NB4 (cell line): ENCODE data around the gene PABPN1L.

ENCODE experiments used
- CTCF ChIP-seq: IDR thresholded peaks from one replicate; pipeline ENCODE4 v1.5.1; 2012; ENCODE audit warnings: low read depth, low read length
- MYC ChIP-seq: IDR thresholded peaks from 2 replicates; pipeline ENCODE4 v1.6.1; 2011; ENCODE audit warnings: low read depth, low read length
- POLR2A ChIP-seq: IDR thresholded peaks from 2 replicates; pipeline ENCODE4 v1.6.1; 2011; ENCODE audit warnings: mild to moderate bottlenecking; ENCODE audit not compliant: insufficient read length; ENCODE audit errors: extremely low read depth
- TF ChIP-seq, protein P1 (sequence below): IDR thresholded peaks from 2 replicates; pipeline ENCODE4 v1.6.1; 2011; ENCODE audit warnings: low read depth, low read length

DNA sequence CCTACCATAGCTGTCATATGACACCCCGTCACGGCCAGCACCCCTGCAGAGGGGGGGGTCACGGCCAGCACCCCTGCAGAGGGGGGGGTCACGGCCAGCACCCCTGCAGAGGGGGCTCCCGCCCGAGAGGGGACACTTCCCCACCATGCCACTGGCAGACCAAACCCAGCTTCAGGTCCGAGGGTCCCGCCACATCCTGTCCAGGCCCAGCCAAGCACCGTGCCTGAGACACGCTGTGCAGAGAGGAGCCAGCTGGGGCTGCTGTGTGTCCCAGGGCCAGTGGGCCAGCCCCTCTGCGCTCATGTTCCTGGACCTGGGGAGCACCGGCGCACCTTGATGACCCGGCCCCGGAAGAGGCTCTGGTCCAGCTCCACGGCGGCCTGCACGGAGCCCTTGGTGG is 1.9 kb downstream of the PABPN1L start:
- TF ChIP-seq POLR2A (no peak), CTCF (no peak), MYC (no peak)
- TF ChIP-seq, protein P1, sequence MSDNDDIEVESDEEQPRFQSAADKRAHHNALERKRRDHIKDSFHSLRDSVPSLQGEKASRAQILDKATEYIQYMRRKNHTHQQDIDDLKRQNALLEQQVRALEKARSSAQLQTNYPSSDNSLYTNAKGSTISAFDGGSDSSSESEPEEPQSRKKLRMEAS = no peak
